ENCODE data around the gene TBC1D4. TPM values are rescaled to one million over a fixed set of nuclear protein-coding genes. Genes with fewer than 3 reads are reported as not detected.
"Not testable (repeated sequence)": the region's sequence is repeated elsewhere in the genome, so short reads cannot be mapped to it uniquely, and the experiment has no call there.

The TBC1D4 gene
- total RNA-seq, 1 experiment from 2014 or later: 15.1 TPM

- no peaks in the 10 kb centered on the region for H3K9me2 ChIP-seq (replicated peaks; ENCODE audit: low read length)
- H3K4me3 ChIP-seq (ENCODE audit: low read length): no peak overlapping the region
- no peaks in the 10 kb centered on the region for H3K4me1 ChIP-seq (ENCODE audit: insufficient read depth, low read length)
- no peaks in the 10 kb centered on the region for H3K36me3 ChIP-seq (ENCODE audit: low read depth, low read length)
- POLR2A ChIA-PET (ENCODE audit: unreplicated experiment): interaction anchor here (0.6 kb wide), 2 partner anchors 18 to 1885 kb away, joined by 3 to 4 read pairs; no protein-coding TSS in a partner anchor
- H3K79me2 ChIP-seq (ENCODE audit: low read length): no peaks in the 10 kb centered on the region
- CTCF ChIA-PET: no interaction called here
- no peaks in the 10 kb centered on the region for H3F3A ChIP-seq (ENCODE audit: low read length, unreplicated experiment)
- no peaks in the 10 kb centered on the region for H4K20me1 ChIP-seq (ENCODE audit: low read length)
- intact Hi-C loops (cut with micrococcal nuclease): no loop called here
- H3K9ac ChIP-seq (ENCODE audit: low read length): no peak overlapping the region
- H3K9me3 ChIP-seq (ENCODE audit: low read length): no peaks in the 10 kb centered on the region
- BruUV-seq (replicated peaks): no TSS peak
- no peak overlapping the region for H3K4me2 ChIP-seq (ENCODE audit: low read length)
- no peaks in the 10 kb centered on the region for H3K27me3 ChIP-seq (ENCODE audit: low read length)
- ATAC-seq (no peak), DNase-seq (no peak)
- H3K27ac ChIP-seq (ENCODE audit: low read length): no peak overlapping the region
- no peak for TF ChIP-seq CTCF (conservative IDR thresholded peaks at IDR 0.05; ENCODE audit: low read depth, low read length)
- no peak for TF ChIP-seq EZH2phosphoT487 (IDR thresholded peaks at IDR 0.05; ENCODE audit: borderline replicate concordance, low read length)
- TF ChIP-seq EZH2 (IDR thresholded peaks at IDR 0.05; ENCODE audit: low read length, unreplicated experiment): no peak
- no peak overlapping the region for H2AFZ ChIP-seq (ENCODE audit: low read length)
Measured at GRCh38 chr13:75308222-75308621, 173.7 kb downstream of the TBC1D4 start.

GRCh38 chr13:75307370-75307949 lies 174.5 kb downstream of the TBC1D4 start:
- no TSS peak for BruUV-seq (replicated peaks)
- H3K9me2 ChIP-seq (replicated peaks; ENCODE audit: low read length): no peaks in the 10 kb centered on the region
- no peak overlapping the region for H2AFZ ChIP-seq (ENCODE audit: low read length)
- ChIA-PET POLR2A (ENCODE audit: unreplicated experiment) (interaction anchor here (0.6 kb wide), 1 partner anchor 19 kb away, joined by 3 read pairs; no protein-coding TSS in a partner anchor), CTCF (no interaction called here)
- no peak overlapping the region for H3K27ac ChIP-seq (ENCODE audit: low read length)
- H3K4me3 ChIP-seq (ENCODE audit: low read length): no peak overlapping the region
- no peaks in the 10 kb centered on the region for H3F3A ChIP-seq (ENCODE audit: low read length, unreplicated experiment)
- intact Hi-C loops (cut with micrococcal nuclease): no loop called here
- H3K9me3 ChIP-seq (ENCODE audit: low read length): no peaks in the 10 kb centered on the region
- no peak for TF ChIP-seq EZH2phosphoT487 (IDR thresholded peaks at IDR 0.05; ENCODE audit: borderline replicate concordance, low read length)
- no peak for TF ChIP-seq CTCF (conservative IDR thresholded peaks at IDR 0.05; ENCODE audit: low read depth, low read length)
- no peak for TF ChIP-seq EZH2 (IDR thresholded peaks at IDR 0.05; ENCODE audit: low read length, unreplicated experiment)
- no peaks in the 10 kb centered on the region for H3K79me2 ChIP-seq (ENCODE audit: low read length)
- no peaks in the 10 kb centered on the region for H3K4me1 ChIP-seq (ENCODE audit: insufficient read depth, low read length)
- ATAC-seq (no peak), DNase-seq (no peak)
- H3K27me3 ChIP-seq (ENCODE audit: low read length): no peaks in the 10 kb centered on the region
- H3K4me2 ChIP-seq (ENCODE audit: low read length): no peak overlapping the region
- no peak overlapping the region for H3K9ac ChIP-seq (ENCODE audit: low read length)
- H4K20me1 ChIP-seq (ENCODE audit: low read length): no peaks in the 10 kb centered on the region
- no peaks in the 10 kb centered on the region for H3K36me3 ChIP-seq (ENCODE audit: low read depth, low read length)

- H2AFZ ChIP-seq (ENCODE audit: low read length); POLR2A ChIA-PET (ENCODE audit: unreplicated experiment): not testable (repeated sequence)
Measured at GRCh38 chr13:75306967-75307366, 175.0 kb downstream of the TBC1D4 start.

More at GRCh38 chr13:75306967-75307366, 175.0 kb downstream of the TBC1D4 start:
- H3K79me2 ChIP-seq (ENCODE audit: low read length); H3K9me3 ChIP-seq (ENCODE audit: low read length); H3K4me1 ChIP-seq (ENCODE audit: insufficient read depth, low read length); H3K27ac ChIP-seq (ENCODE audit: low read length); H3K9ac ChIP-seq (ENCODE audit: low read length); H3K27me3 ChIP-seq (ENCODE audit: low read length); BruUV-seq (replicated peaks); H3F3A ChIP-seq (ENCODE audit: low read length, unreplicated experiment); intact Hi-C loops (cut with micrococcal nuclease); H3K4me2 ChIP-seq (ENCODE audit: low read length); H3K36me3 ChIP-seq (ENCODE audit: low read depth, low read length); CTCF ChIA-PET; ATAC-seq; H3K4me3 ChIP-seq (ENCODE audit: low read length); H3K9me2 ChIP-seq (replicated peaks; ENCODE audit: low read length); DNase-seq; H4K20me1 ChIP-seq (ENCODE audit: low read length): not testable (repeated sequence)
